KMS-11 (cell line): ENCODE data around the gene VAV1.
A peak's percentile ranks its signal among the peaks of the same experiment; 100 is the strongest.
"Not testable (repeated sequence)": the region's sequence is repeated elsewhere in the genome, so short reads cannot be mapped to it uniquely, and the experiment has no call there.

Experiments used
- H2AFZ ChIP-seq: fragments of 200-600 bp; sonication (generic); 2 replicates; pipeline ENCODE4 v1.6.1; 2016; ENCODE audit warnings: antibody characterized with exemption, mixed run types, low read depth
- H3K27ac ChIP-seq: fragments of 200-600 bp; sonication (generic); 2 replicates; pipeline ENCODE4 v1.6.1; 2016; ENCODE audit warnings: mild to moderate bottlenecking, mixed run types
- H3K27me3 ChIP-seq: fragments of 200-600 bp; sonication (generic); 2 replicates; pipeline ENCODE4 v1.6.1; 2017; ENCODE audit warnings: mild to moderate bottlenecking, low read depth, mixed run types, moderate library complexity; ENCODE audit not compliant: insufficient read depth
- H3K36me3 ChIP-seq: fragments of 200-600 bp; sonication (generic); 2 replicates; pipeline ENCODE4 v1.6.1; 2017; ENCODE audit warnings: mild to moderate bottlenecking, mixed run types; ENCODE audit not compliant: insufficient read depth
- H3K4me1 ChIP-seq: fragments of 200-600 bp; sonication (generic); 2 replicates; pipeline ENCODE4 v1.6.1; 2016; ENCODE audit warnings: mild to moderate bottlenecking, low read depth, mixed run types; ENCODE audit not compliant: poor library complexity, severe bottlenecking
- H3K4me2 ChIP-seq: fragments of 200-600 bp; sonication (generic); 2 replicates; pipeline ENCODE4 v1.7.0; 2016; ENCODE audit warnings: mild to moderate bottlenecking, mixed run types
- H3K4me3 ChIP-seq: fragments of 200-600 bp; sonication (generic); IDR thresholded peaks from 2 replicates; pipeline ENCODE4 v1.6.1; 2017; ENCODE audit warnings: low read depth, low read length, mixed read lengths; ENCODE audit not compliant: insufficient read depth
- H3K79me2 ChIP-seq: fragments of 200-600 bp; sonication (generic); 2 replicates; pipeline ENCODE4 v1.6.1; 2016; ENCODE audit warnings: low read depth, mixed run types; ENCODE audit not compliant: insufficient read depth
- H3K9ac ChIP-seq: fragments of 200-600 bp; sonication (generic); 2 replicates; pipeline ENCODE4 v1.6.1; 2016; ENCODE audit warnings: mild to moderate bottlenecking, mixed run types
- H4K20me1 ChIP-seq: fragments of 200-600 bp; sonication (generic); 2 replicates; pipeline ENCODE4 v1.6.1; 2016; ENCODE audit warnings: mild to moderate bottlenecking, mixed run types; ENCODE audit not compliant: insufficient read depth
- TF ChIP-seq, protein P1 (sequence below): fragments of 200-600 bp; sonication (generic); conservative IDR thresholded peaks from 2 replicates; pipeline ENCODE4 v1.6.1; 2017; ENCODE audit warnings: low read depth, mild to moderate bottlenecking, antibody characterized with exemption, low read length, moderate library complexity, mixed read lengths

The VAV1 gene

DNA sequence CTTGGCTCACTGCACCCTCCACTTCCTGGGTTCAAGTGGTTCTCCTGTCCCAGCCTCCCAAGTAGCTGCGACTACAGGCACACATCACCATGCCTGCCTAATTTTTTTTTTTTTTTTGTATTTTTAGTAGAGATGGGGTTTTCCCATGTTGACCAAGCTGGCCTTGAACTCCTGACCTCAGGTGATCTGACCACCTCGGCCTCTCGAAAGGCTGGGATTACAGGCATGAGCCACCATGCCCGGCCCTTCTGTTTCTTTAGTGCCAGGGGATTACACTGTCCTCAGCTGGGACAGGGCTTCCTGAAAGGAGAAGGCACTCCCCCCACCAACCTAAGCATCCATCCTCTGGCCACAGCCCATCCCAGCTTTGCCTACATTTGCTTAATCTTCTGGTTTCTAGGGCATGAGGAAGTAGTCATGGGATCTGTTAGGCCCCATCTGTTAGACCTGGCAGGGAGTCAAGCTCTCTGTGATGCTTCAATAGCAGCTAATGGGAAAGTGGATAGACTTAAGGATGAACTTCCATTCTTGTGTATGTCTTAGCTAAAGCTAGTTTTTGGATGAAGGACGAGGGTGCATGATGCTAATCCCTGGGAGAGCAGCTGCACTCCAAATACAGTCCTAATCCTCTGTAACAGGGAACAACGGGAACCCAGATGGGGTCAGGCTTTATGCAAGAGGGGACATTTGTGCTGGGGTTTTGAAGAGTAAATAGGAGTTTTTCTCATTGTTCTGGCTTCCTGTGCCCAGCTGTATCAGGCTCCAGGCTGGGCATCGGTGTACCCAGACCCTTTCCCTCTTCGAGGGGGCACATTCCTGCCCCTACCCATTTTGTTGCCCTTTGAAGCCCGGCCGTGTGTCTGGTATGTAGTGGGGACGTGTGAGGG lies 2.6 kb downstream of the VAV1 start:
- Histone ChIP-seq H3K9ac (no peak overlapping the region), H4K20me1 (no peaks in the 10 kb centered on the region), H2AFZ (no peak overlapping the region), H3K27me3 (no peaks in the 10 kb centered on the region), H3K4me3 (no peak overlapping the region), H3K4me1 (peaks cover 39% of the 10 kb centered on the region), H3K36me3 (no peaks in the 10 kb centered on the region), H3K4me2 (peak overlapping the region; percentile 1; the same call in 1 of the 2 replicates), H3K27ac (no peak overlapping the region), H3K79me2 (peaks cover 57% of the 10 kb centered on the region)
- TF ChIP-seq, protein P1, sequence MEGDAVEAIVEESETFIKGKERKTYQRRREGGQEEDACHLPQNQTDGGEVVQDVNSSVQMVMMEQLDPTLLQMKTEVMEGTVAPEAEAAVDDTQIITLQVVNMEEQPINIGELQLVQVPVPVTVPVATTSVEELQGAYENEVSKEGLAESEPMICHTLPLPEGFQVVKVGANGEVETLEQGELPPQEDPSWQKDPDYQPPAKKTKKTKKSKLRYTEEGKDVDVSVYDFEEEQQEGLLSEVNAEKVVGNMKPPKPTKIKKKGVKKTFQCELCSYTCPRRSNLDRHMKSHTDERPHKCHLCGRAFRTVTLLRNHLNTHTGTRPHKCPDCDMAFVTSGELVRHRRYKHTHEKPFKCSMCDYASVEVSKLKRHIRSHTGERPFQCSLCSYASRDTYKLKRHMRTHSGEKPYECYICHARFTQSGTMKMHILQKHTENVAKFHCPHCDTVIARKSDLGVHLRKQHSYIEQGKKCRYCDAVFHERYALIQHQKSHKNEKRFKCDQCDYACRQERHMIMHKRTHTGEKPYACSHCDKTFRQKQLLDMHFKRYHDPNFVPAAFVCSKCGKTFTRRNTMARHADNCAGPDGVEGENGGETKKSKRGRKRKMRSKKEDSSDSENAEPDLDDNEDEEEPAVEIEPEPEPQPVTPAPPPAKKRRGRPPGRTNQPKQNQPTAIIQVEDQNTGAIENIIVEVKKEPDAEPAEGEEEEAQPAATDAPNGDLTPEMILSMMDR: no peak

- H3K9ac ChIP-seq, H4K20me1 ChIP-seq: not testable (repeated sequence)
- H3K4me1 ChIP-seq: peaks cover 39% of the 10 kb centered on the region
These were observed 3.5 kb downstream of the VAV1 start for GRCh38 chr19:6776045-6776444.

DNA sequence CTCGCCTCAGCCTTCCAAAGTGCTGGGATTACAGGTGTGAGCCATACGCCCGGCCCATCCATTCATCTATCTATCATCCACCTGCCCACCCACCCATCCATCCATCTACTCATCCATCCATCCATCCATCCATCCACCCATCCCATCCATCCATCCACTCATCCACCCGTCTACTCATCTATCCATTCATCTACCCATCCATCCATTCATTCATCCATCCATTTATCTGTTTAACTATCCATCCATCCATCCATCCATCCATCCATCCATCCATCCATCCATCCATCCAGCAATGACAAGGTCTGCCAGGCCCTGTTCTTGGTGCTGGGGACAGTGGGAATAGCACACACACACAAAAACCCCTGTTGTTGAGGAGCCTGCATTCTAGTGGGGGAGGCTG lies 4.5 kb downstream of the VAV1 start:
- Histone ChIP-seq H3K9ac (no peak overlapping the region), H3K36me3 (no peaks in the 10 kb centered on the region), H3K4me2 (no peak overlapping the region), H3K4me1 (peaks cover 47% of the 10 kb centered on the region), H2AFZ (no peak overlapping the region), H3K79me2 (peaks cover 72% of the 10 kb centered on the region), H3K27me3 (no peaks in the 10 kb centered on the region), H3K4me3 (no peak overlapping the region), H4K20me1 (no peaks in the 10 kb centered on the region), H3K27ac (no peak overlapping the region)
- TF ChIP-seq, protein P1: no peak

More at GRCh38 chr19:6776045-6776444, 3.5 kb downstream of the VAV1 start:
- not testable (repeated sequence) for H3K36me3 ChIP-seq, H3K4me2 ChIP-seq, H3K27ac ChIP-seq, H2AFZ ChIP-seq, H3K4me3 ChIP-seq, H3K27me3 ChIP-seq
- H3K79me2 ChIP-seq: peaks cover 67% of the 10 kb centered on the region

GRCh38 chr19:6777434-6777833 lies 4.9 kb downstream of the VAV1 start:
- TF ChIP-seq, protein P1: no peak
- H3K36me3 ChIP-seq: no peaks in the 10 kb centered on the region
- H2AFZ ChIP-seq: no peak overlapping the region
- no peak overlapping the region for H3K4me2 ChIP-seq
- no peaks in the 10 kb centered on the region for H3K27me3 ChIP-seq
- peaks cover 51% of the 10 kb centered on the region for H3K4me1 ChIP-seq
- no peak overlapping the region for H3K4me3 ChIP-seq
- no peaks in the 10 kb centered on the region for H4K20me1 ChIP-seq
- H3K79me2 ChIP-seq: peaks cover 73% of the 10 kb centered on the region
- no peak overlapping the region for H3K9ac ChIP-seq
- H3K27ac ChIP-seq: no peak overlapping the region

DNA sequence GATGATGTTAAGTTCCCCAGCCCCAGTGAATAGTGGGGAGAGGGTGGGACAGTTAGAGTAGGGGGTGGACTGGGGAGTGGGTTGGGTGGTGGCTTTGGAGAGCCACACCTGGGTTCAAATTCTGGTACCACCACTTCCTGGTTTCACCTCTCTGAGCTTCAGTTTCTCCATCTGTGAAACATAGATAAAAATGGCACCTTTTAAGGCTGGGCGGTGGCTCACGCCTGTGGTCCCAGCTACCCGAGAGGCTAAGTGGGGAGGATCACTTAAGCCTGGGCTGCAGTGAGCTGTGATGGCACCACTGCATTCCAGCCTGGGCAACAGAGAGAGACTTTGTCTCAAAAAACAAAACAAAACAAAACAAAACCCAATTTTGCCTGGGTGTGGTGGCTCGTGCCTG lies 5.9 kb downstream of the VAV1 start:
- H3K27ac ChIP-seq: peak overlapping the region; percentile 29; the same call in 1 of the 2 replicates
- H3K27me3 ChIP-seq: no peaks in the 10 kb centered on the region
- H3K4me1 ChIP-seq: peaks cover 60% of the 10 kb centered on the region
- H4K20me1 ChIP-seq: no peaks in the 10 kb centered on the region
- TF ChIP-seq, protein P1: no peak
- peak overlapping the region; percentile 37; the same call in 1 of the 2 replicates for H3K4me2 ChIP-seq
- no peak overlapping the region for H2AFZ ChIP-seq
- H3K4me3 ChIP-seq: no peak overlapping the region
- no peak overlapping the region for H3K9ac ChIP-seq
- no peaks in the 10 kb centered on the region for H3K36me3 ChIP-seq
- H3K79me2 ChIP-seq: peaks cover 66% of the 10 kb centered on the region
